GM10266 (cell line): ENCODE measurements around the gene TAF3.

ENCODE experiments used
- DNase-seq: peaks from one replicate; pipeline ENCODE4 v3.0.0; 2012; ENCODE audit errors: extremely low spot score
- CTCF ChIP-seq: IDR thresholded peaks from 2 replicates; pipeline ENCODE4 v1.5.1; 2012; ENCODE audit warnings: mild to moderate bottlenecking, low read depth; ENCODE audit not compliant: control insufficient read depth, insufficient read depth; ENCODE audit errors: missing control alignments

Gene TAF3

GRCh38 chr10:7856678-7857077 lies 38.4 kb downstream of the TAF3 start:
- no peak for TF ChIP-seq CTCF
- no peak for DNase-seq

DNA sequence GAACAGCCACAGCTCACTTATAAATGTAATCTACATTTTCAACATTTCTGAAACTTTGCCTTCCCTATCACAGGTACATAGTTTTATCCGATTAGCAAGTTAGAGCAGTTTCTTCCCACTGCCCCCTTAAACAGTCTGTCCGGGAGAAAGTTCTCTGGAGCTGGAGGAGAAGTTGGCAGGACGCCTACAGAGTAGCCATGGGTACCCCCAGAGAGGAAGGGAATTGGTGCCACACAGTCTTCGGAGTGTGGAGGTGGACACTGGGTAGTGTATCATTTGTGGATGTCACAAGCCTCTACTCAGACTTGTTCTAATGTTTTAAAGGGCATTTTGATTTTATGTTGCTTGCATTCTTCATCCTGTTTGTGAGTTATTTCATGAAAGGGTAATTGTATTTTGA lies 39.0 kb downstream of the TAF3 start:
- no peak for TF ChIP-seq CTCF
- no peak for DNase-seq

DNA sequence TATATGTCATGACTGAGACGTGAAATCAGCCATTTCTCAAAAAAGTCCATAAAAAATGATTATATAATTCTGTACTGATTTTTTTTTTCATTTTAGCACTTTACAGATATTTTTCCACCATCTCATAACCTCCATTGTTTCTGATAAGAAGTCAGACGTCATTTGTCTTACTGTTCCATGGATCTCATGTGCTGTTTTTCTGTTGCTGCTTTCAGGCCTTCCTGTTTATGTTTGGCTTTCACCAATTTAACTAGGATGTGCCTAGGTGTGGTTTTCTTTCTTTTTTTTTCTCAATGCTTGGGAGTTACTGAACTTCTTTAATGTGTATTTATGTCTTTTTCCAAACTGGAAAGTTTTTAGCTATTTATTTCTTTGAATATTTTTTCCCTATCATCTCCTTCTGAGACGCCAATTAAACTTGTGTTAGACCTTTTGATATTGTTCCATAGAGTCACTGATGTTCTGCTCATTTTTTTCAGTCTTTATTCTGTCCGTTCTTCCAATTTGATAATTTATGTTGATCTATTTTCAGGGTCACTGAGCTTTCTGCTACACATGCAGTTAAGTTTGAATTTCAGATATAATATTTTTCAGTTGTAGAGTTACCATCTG lies 43.3 kb downstream of the TAF3 start:
- no peak for DNase-seq
- no peak for TF ChIP-seq CTCF

GRCh38 chr10:7862121-7862514 lies 43.8 kb downstream of the TAF3 start:
- no peak for TF ChIP-seq CTCF
- DNase-seq = no peak

GRCh38 chr10:7866176-7866575 lies 47.9 kb downstream of the TAF3 start:
- no peak for DNase-seq
- TF ChIP-seq CTCF = no peak

DNA sequence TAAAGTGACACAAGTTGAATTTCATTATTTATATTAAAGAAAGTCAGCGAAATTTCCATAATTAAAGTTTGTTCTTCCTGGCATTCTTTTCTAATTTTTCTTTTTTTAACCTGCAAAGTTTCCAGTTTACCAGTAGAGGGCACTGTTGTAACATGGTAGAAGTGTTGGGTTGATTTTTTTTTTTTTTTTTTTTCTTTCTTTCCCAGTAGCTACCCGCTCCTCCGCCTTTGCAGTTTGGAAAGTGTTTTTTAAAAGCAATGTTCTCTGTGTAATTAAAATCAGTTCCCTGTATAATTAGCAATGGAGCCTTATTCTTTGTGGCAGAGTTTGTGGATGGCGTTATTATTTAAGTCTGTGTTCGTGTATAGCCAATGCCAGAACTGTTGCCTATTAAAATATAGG lies 53.7 kb downstream of the TAF3 start:
- TF ChIP-seq CTCF = peak; percentile 38
- DNase-seq = no peak

DNA sequence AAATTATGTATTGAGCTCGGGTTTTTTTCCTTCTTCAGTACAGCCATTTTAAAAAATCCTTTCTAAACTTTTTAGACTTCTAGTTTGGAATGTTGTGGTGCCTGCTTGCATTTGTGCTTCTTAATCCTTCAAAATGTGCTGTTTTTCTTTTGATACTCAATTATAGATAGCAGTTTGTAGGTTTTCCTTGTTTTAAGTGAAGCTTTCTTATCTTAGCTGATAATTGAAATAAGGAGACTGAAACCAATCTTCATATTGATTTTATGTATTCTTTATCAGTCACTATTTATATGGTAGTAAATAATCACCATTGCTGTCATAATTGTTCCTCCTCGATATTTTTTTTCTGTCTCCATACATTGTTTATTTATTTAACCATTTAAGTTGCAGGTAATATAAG lies 56.6 kb downstream of the TAF3 start:
- no peak for DNase-seq
- TF ChIP-seq CTCF = no peak
